Parathyroid adenoma (tissue), 2 donors: ENCODE data around the gene ITPA.

Experiments
- H2AFZ ChIP-seq: fragments of 300-600 bp; sonication (generic); one replicate; pipeline ENCODE4 v1.7.0; 2017; ENCODE audit warnings: antibody characterized with exemption, mild to moderate bottlenecking
- H3K27ac ChIP-seq: fragments of 300-600 bp; sonication (generic); one replicate; pipeline ENCODE4 v1.7.0; 2017
- H3K27me3 ChIP-seq: fragments of 300-600 bp; sonication (generic); one replicate; pipeline ENCODE4 v1.7.0; 2017; ENCODE audit warnings: low read length; ENCODE audit not compliant: control insufficient read depth, insufficient read depth
- H3K36me3 ChIP-seq: fragments of 300-600 bp; sonication (generic); one replicate; pipeline ENCODE4 v1.7.0; 2017; ENCODE audit warnings: low read length; ENCODE audit not compliant: control insufficient read depth, insufficient read depth
- H3K4me1 ChIP-seq: fragments of 300-600 bp; sonication (generic); one replicate; pipeline ENCODE4 v1.7.0; 2017; ENCODE audit warnings: control low read depth
- H3K4me2 ChIP-seq: fragments of 300-600 bp; sonication (generic); one replicate; pipeline ENCODE4 v1.7.0; 2017; ENCODE audit warnings: low read length
- H3K4me3 ChIP-seq: fragments of 300-600 bp; sonication (generic); one replicate; pipeline ENCODE4 v1.7.0; 2017; ENCODE audit warnings: low read depth, low read length
- H3K79me2 ChIP-seq: fragments of 300-600 bp; sonication (generic); one replicate; pipeline ENCODE4 v1.7.0; 2017; ENCODE audit warnings: control low read depth
- H3K9ac ChIP-seq: fragments of 300-600 bp; sonication (generic); one replicate; pipeline ENCODE4 v1.7.0; 2017; ENCODE audit warnings: mild to moderate bottlenecking
- H3K9me3 ChIP-seq: fragments of 300-600 bp; sonication (generic); one replicate; pipeline ENCODE4 v1.7.0; 2017; ENCODE audit warnings: low read length; ENCODE audit not compliant: control insufficient read depth
- CTCF ChIP-seq: fragments of 300-600 bp; sonication (generic); IDR thresholded peaks from one replicate; pipeline ENCODE4 v1.7.0; 2017; ENCODE audit warnings: antibody characterized with exemption, mild to moderate bottlenecking
- donor health status: primary hyperparathyroidism.

The ITPA gene

GRCh38 chr20:3258429-3258828 is 49.1 kb downstream of the ITPA start:
- no peak for TF ChIP-seq CTCF
- no peak overlapping the region for H3K4me2 ChIP-seq
- no peak overlapping the region for H3K4me3 ChIP-seq
- no peaks in the 10 kb centered on the region for H3K27me3 ChIP-seq
- no peak overlapping the region for H3K9ac ChIP-seq
- no peaks in the 10 kb centered on the region for H3K4me1 ChIP-seq
- H3K79me2 ChIP-seq = no peaks in the 10 kb centered on the region
- no peak overlapping the region for H3K27ac ChIP-seq
- no peak overlapping the region for H2AFZ ChIP-seq
- no peaks in the 10 kb centered on the region for H3K36me3 ChIP-seq
- no peaks in the 10 kb centered on the region for H3K9me3 ChIP-seq

- Histone ChIP-seq H2AFZ (no peak overlapping the region), H3K4me2 (no peak overlapping the region), H3K36me3 (no peaks in the 10 kb centered on the region), H3K27ac (no peak overlapping the region), H3K9ac (no peak overlapping the region), H3K79me2 (no peaks in the 10 kb centered on the region), H3K4me3 (no peak overlapping the region), H3K4me1 (no peaks in the 10 kb centered on the region), H3K27me3 (no peaks in the 10 kb centered on the region), H3K9me3 (no peaks in the 10 kb centered on the region)
- TF ChIP-seq CTCF = no peak
These were observed 53.3 kb downstream of the ITPA start for GRCh38 chr20:3262566-3262965.

- Histone ChIP-seq H3K27ac (no peak overlapping the region), H2AFZ (no peak overlapping the region), H3K36me3 (no peaks in the 10 kb centered on the region), H3K4me2 (no peak overlapping the region), H3K4me3 (no peak overlapping the region), H3K9me3 (no peaks in the 10 kb centered on the region), H3K4me1 (no peaks in the 10 kb centered on the region), H3K9ac (no peak overlapping the region), H3K27me3 (no peaks in the 10 kb centered on the region), H3K79me2 (no peaks in the 10 kb centered on the region)
- TF ChIP-seq CTCF = no peak
These were observed 60.8 kb downstream of the ITPA start for GRCh38 chr20:3270051-3270450.

GRCh38 chr20:3273371-3273770 is 64.1 kb downstream of the ITPA start:
- H2AFZ ChIP-seq = no peak overlapping the region
- H3K79me2 ChIP-seq = no peaks in the 10 kb centered on the region
- no peaks in the 10 kb centered on the region for H3K4me1 ChIP-seq
- no peak overlapping the region for H3K4me3 ChIP-seq
- no peak for TF ChIP-seq CTCF
- H3K4me2 ChIP-seq = no peak overlapping the region
- H3K27me3 ChIP-seq = no peaks in the 10 kb centered on the region
- H3K9me3 ChIP-seq = no peaks in the 10 kb centered on the region
- no peak overlapping the region for H3K9ac ChIP-seq
- no peaks in the 10 kb centered on the region for H3K36me3 ChIP-seq
- H3K27ac ChIP-seq = no peak overlapping the region
